GM19324 (cell line): ENCODE data around the gene CLSTN2.

ENCODE experiments used
- ATAC-seq: cut with Tn5 transposase; IDR thresholded peaks from one replicate; pipeline ENCODE4 v1.9.1; 2021; ENCODE audit warnings: mild to moderate bottlenecking, moderate library complexity; ENCODE audit not compliant: unreplicated experiment, low FRiP score

Gene CLSTN2

DNA sequence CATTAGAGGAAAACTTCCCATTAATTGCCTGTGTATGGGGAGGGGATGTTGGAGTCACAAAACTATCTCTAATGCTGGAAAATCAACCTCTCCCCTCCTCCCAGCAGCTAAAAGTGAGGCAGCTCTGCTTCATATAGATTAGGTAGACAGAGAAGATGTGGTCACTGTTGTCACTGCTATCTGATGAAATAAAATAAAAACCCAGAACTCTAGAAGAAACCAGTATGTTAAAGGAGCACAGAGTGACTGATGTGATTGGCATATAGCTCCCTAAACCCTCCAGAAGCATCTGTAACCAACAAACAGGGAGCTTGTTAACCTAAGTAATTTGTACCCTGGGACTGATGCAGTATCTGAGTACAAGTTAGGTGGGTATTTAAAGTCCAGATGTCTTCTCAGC, 531.0 kb downstream of the CLSTN2 start:
- no peak for ATAC-seq

DNA sequence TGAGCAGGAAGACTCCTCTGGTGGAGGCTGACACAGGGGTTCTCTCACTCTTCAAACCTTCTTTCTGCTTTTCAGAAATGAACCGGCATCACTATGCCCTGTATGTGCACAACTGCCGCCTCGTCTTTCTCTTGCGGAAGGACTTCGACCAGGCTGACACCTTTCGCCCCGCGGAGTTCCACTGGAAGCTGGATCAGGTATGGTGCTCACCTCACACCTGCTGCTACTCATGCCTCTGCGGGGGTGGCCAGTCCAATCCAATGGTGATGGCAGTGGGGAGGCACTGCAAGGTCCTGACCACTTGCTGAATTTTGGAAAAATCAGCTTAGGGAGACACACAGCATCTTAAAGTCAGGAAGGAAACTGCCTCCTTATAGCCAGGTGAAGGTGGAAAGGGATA, 531.5 kb downstream of the CLSTN2 start:
- ATAC-seq, result no peak

DNA sequence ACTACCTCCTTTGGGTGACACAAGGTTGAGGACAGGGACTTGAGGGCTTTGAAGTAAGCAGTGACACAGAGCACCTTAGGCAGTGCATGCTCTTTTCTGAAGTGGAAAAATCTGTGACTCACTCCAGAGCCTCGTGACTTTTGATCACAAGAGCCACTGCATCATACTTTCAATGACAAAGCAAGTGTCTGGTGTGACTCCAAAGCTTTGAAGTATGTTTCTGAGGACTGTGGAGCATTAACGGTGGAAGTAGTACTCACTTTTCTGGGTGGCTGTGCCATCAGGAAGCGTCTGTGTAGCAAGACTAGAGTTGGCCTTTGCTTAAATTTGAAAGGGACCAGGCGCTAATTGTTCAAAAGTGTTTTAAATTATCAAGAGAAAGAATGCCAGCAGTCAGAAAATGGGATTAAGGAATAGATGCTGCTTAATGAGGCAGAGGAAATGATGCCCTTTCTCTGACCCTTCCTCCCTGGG, 532.2 kb downstream of the CLSTN2 start:
- no peak for ATAC-seq

DNA sequence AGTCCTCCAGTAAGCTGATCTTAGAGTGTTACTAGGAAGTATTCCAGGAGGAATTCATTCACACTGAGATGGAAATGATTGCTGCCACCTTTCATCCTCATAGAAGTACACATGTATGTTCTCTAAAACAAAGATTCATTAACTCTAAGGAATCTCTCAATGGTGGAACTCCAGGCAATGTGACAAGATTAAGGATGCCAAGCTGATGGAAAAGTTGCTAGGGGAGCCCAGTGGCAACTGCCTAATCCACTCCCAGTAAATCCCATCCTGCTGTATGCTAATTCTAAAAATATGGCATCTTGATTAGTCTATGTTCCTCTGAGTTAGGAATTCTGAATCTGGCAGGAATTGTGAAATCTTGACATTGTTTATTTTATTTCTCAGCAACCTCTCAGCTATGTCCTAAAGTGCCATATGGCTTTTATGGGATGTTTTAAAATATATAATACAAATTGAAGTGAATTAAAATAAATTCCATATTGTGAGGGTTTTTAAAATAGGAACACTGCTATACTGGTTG, 532.9 kb downstream of the CLSTN2 start:
- no peak for ATAC-seq

DNA sequence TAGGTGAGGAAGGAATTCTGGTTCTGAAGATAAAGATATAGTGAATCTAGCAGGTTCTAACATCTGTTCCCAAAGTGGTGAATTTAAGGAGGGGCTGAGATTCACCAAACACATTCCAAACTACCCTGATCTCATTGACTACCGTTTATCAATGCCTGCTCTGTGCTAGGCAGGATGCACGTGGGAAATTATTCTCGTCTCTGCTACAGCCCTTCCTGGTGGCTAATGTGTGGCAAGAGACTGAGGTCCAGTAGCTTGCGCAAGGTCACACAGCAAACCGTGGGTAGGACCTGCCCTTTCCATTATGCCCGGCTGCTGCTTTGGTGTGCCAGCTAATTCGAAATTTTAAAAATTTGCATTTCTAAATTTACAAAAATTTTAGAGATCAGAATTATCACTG, 533.4 kb downstream of the CLSTN2 start:
- no peak for ATAC-seq

DNA sequence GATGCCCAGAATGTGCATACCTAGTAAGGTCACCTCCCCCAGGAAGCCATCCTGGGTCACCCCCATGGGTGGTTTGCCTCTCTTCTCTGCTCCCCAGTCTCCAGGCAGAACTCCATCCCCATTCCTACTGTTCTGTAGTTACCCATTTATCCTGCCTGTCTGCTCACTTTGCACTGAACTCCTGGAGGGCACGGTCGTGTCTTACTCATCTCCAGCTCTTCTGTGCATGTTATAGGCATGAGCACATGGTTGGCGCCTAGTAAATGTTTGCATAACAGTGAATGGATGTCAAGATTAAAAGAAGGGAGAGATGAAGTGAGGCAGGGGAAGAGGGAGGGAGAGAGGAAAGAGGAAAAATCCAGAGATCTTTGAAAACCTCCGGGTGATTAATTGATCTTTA, 534.5 kb downstream of the CLSTN2 start:
- no peak for ATAC-seq

DNA sequence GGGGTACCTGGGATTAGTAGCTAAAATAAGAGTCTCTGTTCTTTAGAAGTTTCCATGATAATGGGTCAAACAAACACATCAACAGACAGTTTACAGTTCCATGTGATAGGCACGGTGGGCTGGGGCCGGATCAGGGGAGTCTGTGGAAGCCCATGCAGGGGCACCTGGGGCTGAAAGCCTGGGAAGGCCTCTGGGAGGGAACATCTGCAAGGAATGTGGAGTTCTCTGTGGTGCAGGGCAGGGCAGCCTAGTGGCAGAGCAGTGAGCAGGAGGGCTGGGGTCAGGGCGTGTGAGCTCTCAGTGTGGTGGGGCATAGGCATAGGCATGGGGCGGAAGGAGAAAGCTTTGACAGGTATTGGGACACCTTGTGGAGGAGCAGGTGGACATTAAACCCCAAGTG, 535.2 kb downstream of the CLSTN2 start:
- ATAC-seq, result no peak

DNA sequence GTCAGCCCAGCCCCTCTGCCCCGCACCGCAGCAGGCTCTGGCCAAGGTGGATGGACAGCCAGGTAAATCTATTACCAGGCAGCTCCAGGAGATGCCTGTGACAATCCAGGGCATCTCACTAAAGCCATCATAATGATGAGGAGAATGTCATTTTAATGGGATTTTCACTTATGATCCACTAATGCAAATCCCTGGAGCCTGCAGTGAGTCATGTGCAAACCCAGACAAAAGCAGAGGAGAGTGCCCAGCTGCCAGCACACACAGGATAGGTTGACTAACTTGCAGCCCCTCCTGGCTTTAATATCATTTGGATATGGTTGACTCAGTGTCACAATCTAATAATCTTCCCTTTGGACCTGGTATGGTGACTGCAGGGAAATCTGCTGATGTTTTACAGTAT, 536.0 kb downstream of the CLSTN2 start:
- ATAC-seq, result no peak

DNA sequence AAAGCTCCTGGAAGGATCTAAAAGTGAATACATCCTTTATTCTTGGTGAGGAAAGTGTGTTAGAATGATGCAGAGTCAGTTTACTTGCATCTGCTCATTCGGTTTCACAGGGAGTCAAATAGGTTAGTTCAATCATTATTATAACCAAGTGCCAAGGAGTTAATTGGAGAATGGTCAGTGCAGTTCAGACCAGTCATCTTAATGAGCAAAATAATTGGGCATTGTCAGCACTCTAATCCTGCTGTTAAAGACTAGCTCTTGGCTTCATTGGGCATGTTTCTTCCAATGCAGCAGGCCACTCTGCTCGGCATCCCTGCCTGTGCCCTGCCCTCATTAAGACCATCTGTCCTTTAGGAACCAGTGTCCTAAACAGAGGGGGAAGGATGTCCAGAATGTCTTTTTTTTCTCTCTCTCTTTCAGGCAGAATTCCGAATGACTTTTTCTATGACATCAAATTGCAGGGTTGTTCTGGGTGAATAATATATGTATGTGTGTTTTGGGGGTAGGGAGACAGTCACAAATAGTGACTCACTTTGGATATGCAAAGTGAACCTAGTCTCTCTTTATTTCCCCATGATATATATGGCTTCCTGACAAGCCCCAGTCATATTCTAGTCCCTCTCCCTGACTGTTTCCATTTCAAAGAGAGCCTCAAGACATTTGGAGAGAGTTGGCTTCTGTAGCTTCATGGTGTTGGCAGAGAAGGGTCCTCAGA, 537.5 kb downstream of the CLSTN2 start:
- ATAC-seq, result no peak

DNA sequence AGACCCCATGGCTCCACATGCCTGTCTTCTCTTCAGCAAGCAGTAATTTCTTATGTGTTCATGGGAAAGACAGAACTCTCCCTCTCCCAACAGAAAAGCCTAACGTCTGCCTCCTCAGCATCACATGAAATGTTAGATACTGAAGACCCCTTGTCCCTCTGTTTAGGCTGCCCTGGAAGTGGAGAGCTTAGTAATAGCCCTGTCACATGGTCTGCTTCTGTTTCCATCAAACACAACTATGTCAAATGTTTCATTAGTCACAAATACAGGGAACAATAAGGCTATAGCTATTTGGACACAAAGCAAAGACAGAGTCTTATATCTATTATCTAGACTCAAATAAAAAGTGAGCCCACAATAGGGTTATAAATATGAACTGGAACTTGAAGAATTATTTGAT, 552.6 kb downstream of the CLSTN2 start:
- ATAC-seq, result no peak

DNA sequence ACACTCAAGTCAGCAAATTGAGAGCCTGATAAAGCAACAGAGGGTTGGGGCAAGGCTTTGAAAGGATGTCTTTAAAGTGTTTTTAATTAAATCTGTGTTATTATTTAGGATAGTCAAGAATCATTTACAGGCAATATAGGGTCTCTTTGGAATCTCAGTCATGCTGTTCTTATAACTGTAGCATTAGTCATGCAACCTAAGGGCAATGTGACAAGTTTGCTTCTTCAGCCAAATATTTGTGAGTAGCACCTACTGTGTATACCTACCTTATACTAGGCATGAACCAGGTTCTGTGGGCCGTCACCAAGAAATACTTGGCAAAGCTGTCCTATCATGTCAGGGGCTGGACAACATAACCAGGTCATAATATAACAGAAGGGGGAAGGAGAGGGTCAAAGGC, 558.3 kb downstream of the CLSTN2 start:
- no peak for ATAC-seq

DNA sequence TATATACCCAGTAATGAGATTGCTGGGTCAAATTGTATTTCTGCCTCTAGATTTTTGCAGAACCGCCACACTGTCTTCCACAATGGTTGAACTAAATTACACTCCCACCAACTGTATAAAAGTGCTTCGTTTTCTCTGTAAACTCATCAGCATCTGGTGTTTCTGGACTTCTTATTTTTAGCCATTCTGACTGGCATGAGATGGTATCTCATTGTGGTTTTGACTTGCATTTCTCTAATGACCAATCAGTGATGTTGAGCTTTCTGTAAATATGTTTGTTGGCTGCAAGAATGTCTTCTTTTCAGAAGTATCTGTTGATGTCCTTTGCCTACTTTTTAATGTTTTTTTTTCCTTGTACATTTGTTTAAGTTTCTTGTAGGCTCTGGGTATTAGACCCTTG, 560.0 kb downstream of the CLSTN2 start:
- no peak for ATAC-seq

DNA sequence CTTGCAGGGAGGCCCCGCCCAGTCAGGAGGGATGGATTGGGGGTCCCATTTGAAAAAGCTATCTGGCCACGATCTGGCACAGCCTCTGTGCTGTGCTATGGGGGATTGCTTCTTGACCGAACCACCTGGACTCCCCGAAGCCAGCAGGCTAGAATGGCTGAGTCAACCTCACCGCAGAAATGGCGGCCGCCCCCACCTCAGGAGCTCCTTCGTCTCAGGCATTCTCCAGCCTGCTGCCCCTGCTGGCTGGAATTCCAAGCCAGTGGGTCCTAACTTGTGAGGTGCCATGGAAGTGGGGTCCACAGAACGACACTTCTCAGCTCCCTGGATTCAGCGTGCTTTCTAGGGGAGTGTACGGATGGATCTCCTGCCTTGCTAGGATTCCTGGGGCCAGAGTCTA, 562.3 kb downstream of the CLSTN2 start:
- ATAC-seq, result no peak

DNA sequence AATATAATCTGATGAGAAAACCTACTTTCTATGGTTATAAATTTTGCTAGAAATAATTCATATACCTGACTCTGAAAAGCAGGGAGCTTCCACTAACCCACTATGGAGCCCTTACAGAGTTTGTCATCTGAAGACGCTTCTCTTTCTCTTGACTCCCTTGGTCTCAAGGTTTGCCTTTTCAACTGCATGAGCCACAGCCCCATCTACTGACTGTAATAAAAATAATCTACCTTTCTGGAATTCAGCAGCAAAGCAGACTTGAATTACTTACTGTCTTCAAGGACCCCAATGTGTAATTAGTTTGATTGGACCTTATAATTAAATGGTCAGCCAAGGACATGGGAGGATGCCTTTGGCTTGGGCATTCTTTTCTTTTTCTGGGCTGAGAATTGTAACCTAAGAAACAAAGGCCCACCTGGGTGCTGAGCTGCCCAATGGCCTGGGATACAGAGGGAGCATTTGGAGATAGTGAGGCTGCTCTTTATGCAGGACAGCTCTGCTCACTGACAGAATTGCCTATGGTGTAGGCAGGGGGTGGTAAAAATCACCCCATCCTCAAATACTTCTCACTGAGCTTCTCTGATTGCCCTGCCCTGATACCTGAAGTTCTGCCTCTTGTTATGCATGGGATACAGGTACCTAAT, 564.3 kb downstream of the CLSTN2 start:
- no peak for ATAC-seq

DNA sequence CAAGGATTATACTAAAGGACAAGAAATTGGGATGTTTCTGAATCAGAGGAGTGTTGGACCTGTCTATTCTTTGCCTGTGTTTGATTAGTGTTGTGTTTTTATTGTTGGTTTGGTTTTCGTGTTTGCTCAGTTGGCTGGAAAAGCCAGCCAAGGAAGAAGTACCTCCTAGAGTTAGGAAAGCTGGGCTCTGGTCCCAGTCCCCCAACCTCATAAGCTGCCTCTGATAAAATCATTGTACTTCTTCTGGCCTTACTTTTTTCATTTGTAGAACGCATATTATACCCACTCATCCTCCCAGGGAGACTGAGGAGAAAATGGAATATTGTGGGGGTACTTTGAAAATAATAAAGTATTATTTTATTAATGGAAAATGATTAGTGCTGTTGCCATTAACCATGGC, 565.5 kb downstream of the CLSTN2 start:
- ATAC-seq, result no peak

DNA sequence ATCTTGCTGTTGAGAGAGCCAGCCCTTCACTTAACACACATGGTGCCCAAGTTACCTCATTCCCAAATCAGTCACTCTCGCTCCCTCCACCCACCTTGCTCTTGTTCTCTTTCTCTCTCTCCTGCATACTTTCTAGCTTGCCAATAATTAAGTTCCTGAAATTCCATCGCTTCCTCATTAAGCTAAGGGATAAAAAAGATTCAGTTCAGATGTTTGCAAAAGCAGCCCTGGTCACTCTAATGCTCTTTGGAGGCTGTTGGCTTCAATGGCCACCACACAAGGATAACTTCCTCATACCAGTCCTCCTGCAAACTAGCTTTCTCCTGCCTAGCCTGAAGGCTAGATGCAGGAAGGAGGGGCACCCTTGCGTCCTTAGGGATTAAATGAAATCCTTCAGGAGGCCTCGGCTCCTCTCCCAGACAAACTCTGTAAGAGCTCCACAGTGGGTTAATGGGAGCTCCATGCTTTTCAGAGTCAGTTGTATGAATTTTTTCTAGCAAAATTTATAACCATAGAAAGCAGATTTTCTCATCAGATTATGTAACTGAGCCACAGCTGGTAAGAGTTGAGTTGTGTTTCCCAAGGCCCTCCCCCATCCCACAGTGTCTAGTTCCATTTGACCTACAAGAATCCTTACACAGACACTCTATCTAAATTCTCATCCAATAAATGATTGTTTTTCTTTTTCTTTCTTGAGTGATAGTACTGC, 566.2 kb downstream of the CLSTN2 start:
- ATAC-seq, result no peak

DNA sequence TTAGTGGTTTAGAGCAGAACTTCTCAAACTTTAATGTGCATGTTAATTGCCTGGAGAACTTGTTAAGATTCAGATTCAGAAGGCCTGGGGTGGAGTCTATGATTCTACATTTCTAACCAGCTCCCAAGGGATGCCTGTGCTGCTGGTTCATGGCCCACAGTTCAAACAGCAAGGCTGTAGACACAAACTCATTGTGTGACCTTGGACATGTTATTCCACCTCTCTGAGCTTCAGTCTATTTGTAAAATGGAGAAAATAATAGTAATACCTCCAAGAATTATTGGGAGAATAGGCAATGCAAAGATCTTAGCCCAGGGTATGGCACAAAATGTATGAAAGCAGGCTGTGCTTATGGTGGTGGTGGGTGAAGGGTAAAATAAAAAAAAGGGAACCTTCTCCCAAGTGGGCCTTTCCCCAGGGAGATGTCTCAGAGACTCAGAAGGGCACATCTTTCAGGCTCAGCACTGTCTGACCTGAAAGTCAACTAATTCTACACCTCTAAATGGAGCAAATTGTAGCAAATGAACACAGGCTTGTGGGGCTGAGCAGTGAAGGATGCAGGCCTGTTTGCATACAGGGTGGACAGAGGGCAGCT, 566.9 kb downstream of the CLSTN2 start:
- no peak for ATAC-seq

DNA sequence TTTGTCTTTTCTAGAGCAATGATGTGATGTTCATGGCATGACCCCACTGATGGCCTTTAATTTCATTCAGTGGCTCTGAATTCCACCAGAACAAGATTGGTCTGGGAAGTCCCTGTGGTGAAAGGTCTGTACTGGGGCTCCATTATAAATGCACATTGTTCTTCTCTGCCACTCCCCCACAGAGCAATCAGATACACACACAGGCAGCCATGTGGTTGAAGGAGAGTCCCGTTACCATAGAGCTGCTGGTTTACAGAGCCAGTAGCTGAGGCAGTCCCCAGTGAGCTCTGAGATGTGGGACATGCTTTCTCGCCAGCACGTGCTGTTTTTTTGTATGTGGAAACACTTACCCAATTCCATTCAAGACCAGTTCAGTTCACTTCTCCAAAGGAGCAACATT, 570.2 kb downstream of the CLSTN2 start:
- no peak for ATAC-seq

DNA sequence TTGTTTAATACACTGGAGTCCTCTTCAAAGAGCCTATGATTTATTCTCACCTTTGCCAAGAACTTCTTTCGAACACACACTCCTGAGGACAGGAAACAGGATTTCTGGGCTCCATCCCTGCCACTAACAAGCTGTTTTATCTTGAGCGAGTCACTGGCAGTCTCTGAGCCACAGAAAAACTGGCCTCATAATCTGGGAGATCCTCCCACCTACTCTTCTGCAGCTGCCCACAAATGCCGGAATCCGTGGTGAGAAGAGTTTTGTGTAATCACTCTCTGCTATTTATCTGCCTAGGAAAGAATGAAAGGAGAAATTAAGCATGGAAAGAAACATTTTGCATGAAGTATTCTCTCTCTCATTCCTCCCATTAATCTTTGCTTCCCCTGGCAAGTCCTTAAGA, 570.9 kb downstream of the CLSTN2 start:
- ATAC-seq, result no peak

DNA sequence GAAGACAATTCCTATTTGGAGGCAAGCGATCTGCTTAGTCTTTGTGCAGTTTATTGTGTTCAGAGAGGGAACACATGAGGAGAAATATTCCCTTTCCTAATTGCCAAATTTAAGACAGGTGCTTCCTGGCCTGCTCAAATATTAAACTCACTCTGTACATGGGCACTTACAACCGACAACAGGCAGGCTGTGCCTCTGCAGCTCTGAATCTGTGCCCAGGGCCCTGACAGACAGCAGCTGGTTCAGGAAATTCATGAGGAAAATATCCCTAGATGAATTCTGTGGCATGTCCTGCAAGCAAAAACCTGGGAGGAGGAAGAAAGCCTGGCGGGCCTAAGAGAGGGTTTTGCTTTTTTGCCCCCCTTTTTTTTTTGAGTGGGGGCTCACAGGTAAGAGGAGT, 573.6 kb downstream of the CLSTN2 start:
- no peak for ATAC-seq

DNA sequence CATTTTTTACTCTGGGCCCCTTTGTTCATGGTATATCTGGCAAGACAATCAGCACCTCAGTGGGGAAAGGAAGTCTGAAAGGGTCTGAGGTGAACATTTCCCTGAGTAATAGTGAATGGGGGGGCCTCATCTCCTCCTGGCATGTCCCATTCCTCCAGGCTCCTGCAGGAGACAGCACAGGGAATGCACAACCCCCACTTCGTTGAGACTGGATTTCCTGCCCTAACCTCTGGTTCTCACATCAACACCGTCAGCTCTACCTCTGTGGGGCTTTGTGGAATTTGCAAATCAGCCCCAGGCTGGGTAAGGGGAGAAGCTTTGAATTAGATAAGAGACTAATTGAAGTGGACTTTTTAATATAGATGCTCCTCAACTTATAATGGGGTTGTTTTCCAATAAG, 574.5 kb downstream of the CLSTN2 start:
- ATAC-seq, result no peak
